Measurements from ENCODE around the gene HDAC4.

GRCh38 chr2:239203443-239204135, 197.2 kb downstream of the HDAC4 start:
- TF ChIP-seq CTCF (IDR thresholded peaks at IDR 0.05) (no peak), POLR2A (IDR thresholded peaks at IDR 0.05) (no peak)
